ENCODE results near the gene ENAH.
"Not testable (repeated sequence)": the region's sequence is repeated elsewhere in the genome, so short reads cannot be mapped to it uniquely, and the experiment has no call there.

ENAH gene

DNA sequence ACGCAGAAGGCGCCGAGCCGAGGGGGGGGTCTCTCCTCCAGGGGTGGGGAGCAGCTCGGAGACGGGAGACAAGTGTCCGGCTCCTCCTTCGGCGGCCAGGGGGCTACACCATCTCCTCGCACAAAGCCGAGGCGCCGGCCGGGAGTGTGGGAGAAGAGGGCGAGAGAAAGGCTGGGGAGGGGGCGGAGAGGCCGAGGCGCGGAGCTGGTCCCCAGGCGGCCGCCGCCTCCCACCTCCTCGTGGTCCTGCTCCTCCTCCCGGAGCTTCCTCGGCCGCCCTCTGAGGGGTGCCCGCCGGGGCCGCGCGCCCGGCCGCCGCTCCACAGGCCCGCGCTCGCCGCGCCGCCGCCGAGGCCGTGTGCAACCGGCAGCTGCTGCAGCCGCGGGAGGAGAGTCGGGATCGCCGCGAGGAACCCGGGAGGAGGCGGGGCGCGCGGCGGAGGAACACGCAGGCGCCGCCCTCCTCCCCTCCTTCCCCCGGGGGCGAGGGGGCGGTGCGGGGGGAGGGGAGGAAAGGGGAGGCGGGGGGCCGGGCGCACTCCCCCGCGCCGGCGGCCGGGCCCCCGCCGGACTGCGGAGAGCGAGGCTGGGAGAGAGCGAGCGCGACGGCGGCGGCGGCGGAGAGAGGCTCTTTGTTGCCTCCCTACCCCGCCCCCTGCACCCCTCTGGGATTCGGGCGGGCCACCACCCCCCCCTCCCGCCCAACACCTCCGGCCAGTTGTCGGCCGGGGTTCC is at the start of gene ENAH:
TSS of gene ENAH (minus strand) at position 395 of the 734 bp plus-strand sequence. CDS start 433 bp downstream, outside the sequence.
- peak; percentile 51 for DNase-seq

GRCh38 chr1:225700889-225701465 is 48.1 kb upstream of the ENAH start:
- no peak for DNase-seq

DNA sequence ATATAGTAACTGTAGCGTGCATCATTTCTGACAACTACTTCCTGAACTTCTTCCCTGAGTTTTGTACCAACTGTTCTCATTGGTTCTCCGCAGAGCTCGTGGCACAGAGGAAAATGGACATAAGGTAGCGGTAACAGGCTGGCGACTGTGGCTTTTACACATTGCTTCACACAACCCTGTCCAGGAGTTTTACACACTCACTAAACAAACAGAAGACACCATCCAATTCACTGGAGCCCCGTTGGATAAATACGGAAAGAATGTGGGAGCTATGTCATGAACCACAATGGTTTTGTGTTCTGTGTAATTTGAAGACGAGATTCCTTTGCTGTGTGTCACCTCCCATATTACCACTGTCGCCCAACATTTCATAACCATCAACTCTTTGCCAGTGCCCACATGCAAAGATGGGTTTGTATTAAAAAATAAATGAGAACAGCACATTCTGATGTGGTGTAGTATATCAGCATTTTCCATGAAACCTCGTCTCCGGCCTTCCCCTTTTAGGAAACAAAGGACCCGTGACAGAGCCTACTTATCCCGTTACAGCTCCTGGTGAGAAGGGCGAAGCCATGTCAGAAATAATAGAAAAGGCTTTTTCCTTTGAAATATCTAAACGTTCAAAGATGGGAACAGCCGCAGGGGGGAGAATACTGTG is 47.4 kb upstream of the ENAH start:
- no peak for DNase-seq

- no peak for DNase-seq
These were observed 46.4 kb upstream of the ENAH start for GRCh38 chr1:225699336-225699735.

GRCh38 chr1:225698194-225698593 is 45.3 kb upstream of the ENAH start:
- DNase-seq = not testable (repeated sequence)

GRCh38 chr1:225697428-225697827 is 44.5 kb upstream of the ENAH start:
- DNase-seq = no peak

DNA sequence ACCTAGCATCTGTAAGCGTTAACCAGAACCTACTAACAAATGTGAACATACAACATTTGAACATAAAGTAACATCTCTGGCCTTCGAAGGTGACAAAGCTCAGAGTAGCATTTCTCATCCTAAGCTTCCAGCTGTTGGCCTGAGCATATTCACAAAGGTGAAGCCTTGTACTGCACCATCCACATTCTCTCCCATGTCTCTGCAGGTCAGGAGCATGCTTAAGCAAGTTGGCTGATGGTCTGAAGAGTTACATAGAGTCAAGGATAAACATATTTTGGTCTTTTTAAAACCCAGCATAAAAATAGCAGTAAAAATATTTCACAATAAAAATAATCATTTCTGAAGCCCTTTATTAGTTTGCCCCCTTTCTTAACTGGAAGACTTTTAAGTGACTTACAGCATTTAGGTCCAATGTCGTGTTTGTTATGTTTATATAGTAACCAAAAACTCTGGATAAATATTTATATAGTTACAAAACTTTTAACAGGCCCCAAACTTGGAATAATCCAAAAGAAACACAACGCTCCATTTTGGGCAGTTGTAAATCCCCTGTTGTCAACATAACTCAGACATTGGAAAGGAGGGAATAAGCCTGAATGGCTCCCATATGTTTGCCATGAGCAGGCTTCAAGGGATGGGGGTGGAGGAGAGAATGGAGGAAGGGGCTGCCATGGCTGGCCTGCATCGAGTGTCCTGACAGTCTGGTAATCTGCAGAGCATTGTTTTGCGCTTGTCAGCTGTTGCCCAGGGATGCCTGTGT is 42.8 kb upstream of the ENAH start:
- DNase-seq = no peak

DNA sequence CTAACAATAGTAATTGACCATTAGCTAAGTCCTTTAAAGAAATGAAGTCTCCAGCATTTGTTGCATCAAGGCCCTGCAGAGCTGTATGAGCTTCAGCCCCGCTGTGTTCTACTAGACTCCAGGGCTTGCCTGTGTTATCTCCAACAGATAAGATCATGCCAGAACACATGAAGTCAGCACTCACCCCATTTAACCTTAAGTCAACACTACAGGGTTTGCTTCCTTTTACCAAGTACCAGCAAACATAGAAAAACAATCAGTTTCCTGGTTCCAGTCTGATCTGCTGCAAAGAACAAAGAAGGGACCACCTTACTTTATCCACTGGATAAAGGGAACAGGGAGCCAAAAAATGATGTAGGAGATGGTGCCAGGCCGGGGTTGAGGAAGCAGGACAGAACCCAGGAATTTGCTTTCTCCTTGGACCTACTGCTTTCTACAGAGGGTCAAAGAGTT is 41.3 kb upstream of the ENAH start:
- DNase-seq = no peak

DNA sequence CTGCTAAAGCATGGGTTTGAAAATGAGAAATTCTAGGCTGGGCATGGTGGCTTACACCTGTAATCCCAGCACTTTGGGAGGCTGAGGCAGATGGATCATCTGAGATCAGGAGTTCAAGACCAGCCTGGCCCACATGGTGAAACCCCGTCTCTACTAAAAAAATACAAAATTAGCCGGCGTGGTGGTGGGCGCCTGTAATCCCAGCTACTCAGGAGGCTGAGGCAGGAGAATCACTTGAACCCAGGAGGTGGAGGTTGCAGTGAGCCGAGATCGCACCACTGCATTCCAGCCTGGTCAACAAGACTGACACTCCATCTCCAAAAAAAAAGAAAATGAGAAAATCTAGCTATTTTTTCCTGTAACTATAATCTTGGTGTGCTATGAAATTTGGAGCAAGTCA is 40.8 kb upstream of the ENAH start:
- not testable (repeated sequence) for DNase-seq

GRCh38 chr1:225693085-225693696 is 40.3 kb upstream of the ENAH start:
- no peak for DNase-seq

DNA sequence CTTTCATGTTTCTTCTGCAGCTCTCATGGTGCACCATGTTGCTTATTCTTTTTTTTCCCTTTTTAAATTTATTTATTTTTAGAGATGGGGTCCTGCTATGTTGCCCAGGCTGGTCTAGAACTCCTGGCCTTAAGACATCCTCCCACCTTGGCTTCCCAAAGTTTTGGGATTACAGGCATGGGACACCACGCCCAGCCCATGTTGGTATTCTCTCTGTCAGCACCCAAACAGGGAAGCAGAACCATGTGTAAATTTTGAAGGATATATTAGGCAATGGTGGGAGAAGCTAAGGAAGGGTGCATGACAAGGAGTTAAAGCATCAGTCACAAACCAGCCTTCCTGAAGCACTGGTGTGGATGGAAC is 39.6 kb upstream of the ENAH start:
- no peak for DNase-seq

DNA sequence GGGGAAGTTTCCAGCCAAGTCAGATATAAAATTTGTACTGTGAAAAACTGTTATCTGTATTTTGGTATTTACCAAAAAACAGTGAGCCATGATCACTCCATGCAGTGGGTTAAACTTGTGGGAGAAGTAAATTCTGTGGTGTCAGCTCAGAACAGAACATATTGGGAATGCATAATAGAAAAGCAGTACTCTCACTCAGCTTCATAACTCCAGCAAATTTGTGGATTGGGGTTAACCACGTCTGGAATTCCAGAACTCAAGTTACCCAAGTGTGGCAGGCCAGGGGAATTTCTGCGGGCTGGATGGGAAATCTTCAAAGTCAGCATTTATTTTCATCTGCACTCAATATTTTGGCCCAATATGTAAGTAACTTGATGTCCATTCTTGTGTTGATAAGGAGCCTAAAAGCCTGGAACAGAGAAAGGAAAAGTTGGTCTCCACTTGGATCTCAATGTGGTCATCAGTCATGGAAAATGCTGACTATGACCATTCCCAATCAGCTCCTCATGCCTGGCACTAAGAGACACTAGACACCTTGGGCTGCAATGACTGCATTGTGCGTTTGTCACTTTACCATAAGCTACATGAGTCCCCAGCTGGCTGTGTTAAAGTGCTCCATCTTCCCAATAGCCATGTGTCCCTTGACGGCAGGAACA is 39.1 kb upstream of the ENAH start:
- DNase-seq = no peak

DNA sequence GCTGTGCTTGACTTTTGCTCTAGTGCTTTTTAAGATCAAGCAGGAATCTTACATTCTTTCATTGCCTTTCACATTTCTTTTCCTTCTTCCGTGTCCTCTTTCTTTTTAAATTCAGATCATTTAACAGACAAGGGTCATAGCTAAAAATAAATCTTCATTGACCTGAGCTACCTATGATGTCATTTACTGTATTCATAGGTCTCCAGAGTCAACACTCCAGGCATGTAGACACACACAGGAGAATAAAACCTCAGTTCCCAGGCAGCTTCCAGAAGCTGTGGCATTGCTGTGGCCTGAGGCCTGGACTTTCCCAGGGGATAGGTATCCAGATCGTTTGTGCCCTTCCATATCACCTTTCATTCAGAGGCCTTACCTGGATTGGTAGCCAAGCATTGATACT is 38.5 kb upstream of the ENAH start:
- no peak for DNase-seq

- no peak for DNase-seq
These were observed 37.0 kb upstream of the ENAH start for GRCh38 chr1:225689882-225690459.

- no peak for DNase-seq
These were observed 35.4 kb upstream of the ENAH start for GRCh38 chr1:225688345-225688744.

DNA sequence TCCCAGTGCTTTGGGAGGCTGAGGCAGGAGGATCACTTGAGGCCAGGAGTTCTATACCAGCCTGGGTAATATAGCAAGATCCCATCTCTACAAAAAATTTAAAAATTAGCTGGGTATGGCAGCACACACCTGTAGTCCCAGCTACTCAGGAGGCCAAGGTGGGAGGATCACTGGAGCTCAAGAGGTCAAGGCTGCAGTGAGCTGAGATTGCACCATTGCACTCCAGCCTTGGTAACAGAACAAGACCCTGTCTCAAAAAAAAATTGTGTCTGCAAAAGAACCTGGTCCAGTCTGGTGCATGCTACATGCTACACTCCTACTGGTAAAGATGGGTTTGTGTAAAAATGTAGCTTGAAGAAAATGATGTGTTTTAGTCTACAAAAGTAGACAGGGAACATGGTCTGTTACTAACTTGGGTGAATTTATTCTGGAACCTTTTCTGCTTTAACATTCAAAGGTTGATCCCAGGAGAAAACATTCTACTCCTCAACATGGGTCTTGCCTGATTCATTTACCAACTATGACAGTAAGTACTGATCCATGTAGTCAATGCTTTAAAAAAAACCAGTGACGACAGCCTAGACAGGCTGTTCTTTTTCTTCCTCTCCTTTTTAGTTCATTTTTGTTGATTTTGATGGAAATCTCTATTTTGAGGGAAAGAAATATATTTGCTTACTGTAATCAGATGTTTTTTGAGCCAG is 32.7 kb upstream of the ENAH start:
- no peak for DNase-seq

DNA sequence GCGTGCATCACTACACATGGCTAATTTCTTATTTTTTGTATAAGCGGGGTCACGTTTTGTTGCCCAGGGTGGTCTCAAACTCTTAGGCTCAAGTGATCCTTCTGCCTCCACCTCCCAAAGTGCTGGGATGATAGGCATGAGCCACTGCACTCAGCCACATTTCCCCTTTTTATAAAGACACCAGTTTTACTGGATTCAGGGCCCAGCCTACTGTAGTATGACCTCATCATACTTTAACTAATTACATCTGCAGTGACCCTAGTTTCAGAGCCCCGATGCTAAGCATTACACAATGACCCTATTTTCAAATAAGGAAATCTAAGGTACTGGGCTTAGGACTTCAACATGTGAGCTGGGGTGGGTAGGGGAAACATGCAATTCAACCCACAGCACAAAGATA is 31.8 kb upstream of the ENAH start:
- no peak for DNase-seq

GRCh38 chr1:225681231-225681630 is 28.3 kb upstream of the ENAH start:
- DNase-seq = no peak

GRCh38 chr1:225678545-225678944 is 25.6 kb upstream of the ENAH start:
- no peak for DNase-seq

GRCh38 chr1:225677350-225678124 is 24.6 kb upstream of the ENAH start:
- DNase-seq = no peak

- DNase-seq = no peak
These were observed 21.5 kb upstream of the ENAH start for GRCh38 chr1:225674381-225674780.

All from NCI-H526 treated with DMSO at 0.1 percent for 48 hours (cell line).